HCT116 (cell line): Measurements from ENCODE around the gene RASGRF2. TPM values are rescaled to one million over a fixed set of nuclear protein-coding genes. Genes with fewer than 3 reads are reported as not detected.

Experiments used
- ATAC-seq: fragments of 200-7000 bp; cut with Tn5 transposase; 2 replicates; pipeline ENCODE4 v1.9.1; 2020; ENCODE audit warnings: mild to moderate bottlenecking, moderate library complexity
- BruUV-seq: library from RNA; stranded (reverse); fragments of 400-500 nt; replicated peaks from 2 replicates; lab custom pipeline; 2021; lab: Mats Ljungman, UMichigan
- CTCF ChIA-PET: fragments of 300-600 bp; sonication (Branson Sonifier 250); formaldehyde crosslinking; loops from one replicate; lab custom pipeline; 2021; ENCODE audit warnings: antibody characterized with exemption; lab: Charles Lee
- POLR2A ChIA-PET: fragments of 300-600, 350-600 bp; sonication (Branson Sonifier 250); formaldehyde crosslinking; loops from one replicate; lab custom pipeline; 2021; ENCODE audit warnings: antibody characterized with exemption; lab: Charles Lee
- RAD21 ChIA-PET, 2 experiments: fragments of 300-600 bp; sonication (Branson Sonifier 250); formaldehyde crosslinking; loops; one replicate each; lab custom pipeline; 2023; ENCODE audit warnings: low total read pairs in 2 of 2; ENCODE audit not compliant: uncharacterized antibody in 2 of 2, unreplicated experiment in 2 of 2, low non-redundant PET in 1 of 2; lab: Charles Lee
- DNase-seq: peaks from one replicate; pipeline ENCODE4 v3.0.0-alpha.2; 2010; ENCODE audit warnings: low read depth, low spot score
- H2AFZ ChIP-seq: fragments of 200-600 bp; shearing (Covaris generic), sonication (generic); 2 replicates; pipeline ENCODE4 v1.6.1; 2017; ENCODE audit warnings: low read depth, mixed run types, mixed read lengths, antibody characterized with exemption, low read length; ENCODE audit not compliant: poor library complexity, severe bottlenecking
- H3K27ac ChIP-seq: 2 replicates; pipeline ENCODE4 v1.5.1; 2012; ENCODE audit warnings: low read depth, low read length
- H3K27me3 ChIP-seq: fragments of 200-600 bp; sonication (generic); 2 replicates; pipeline ENCODE4 v1.6.1; 2016; ENCODE audit warnings: mixed run types, low read length, mixed read lengths; ENCODE audit not compliant: insufficient read depth
- H3K36me3 ChIP-seq, 2 experiments: fragments of 200-500 bp in 1 of 2; fragments of 200-600 bp in 1 of 2; sonication (Bioruptor generic) in 1 of 2; sonication (generic) in 1 of 2; 2 replicates each; pipeline versions ENCODE4 v1.5.1 to v1.6.1; 2014 to 2016; ENCODE audit warnings: low read length in 2 of 2, inconsistent platforms in 1 of 2, mixed read lengths in 1 of 2, mixed run types in 1 of 2; ENCODE audit not compliant: insufficient read depth in 2 of 2, control insufficient read depth in 1 of 2
- H3K4me1 ChIP-seq, 2 experiments: fragments of 200-600 bp in 1 of 2; sonication (generic) in 1 of 2; 2 replicates each; pipeline versions ENCODE4 v1.5.1 to v1.6.1; 2012 to 2017; ENCODE audit warnings: low read length in 2 of 2, inconsistent platforms in 1 of 2, mild to moderate bottlenecking in 1 of 2, mixed read lengths in 1 of 2, mixed run types in 1 of 2, moderate library complexity in 1 of 2; ENCODE audit not compliant: insufficient read depth in 2 of 2, control insufficient read depth in 1 of 2
- H3K4me2 ChIP-seq: fragments of 200-600 bp; sonication (generic); 2 replicates; pipeline ENCODE4 v1.6.1; 2017; ENCODE audit warnings: mixed run types, low read length, mixed read lengths
- H3K4me3 ChIP-seq, 2 experiments: fragments of 200-600 bp in 1 of 2; sonication (generic) in 1 of 2; replicated peaks in 1 of 2; 2 replicates each; pipeline ENCODE4 v1.5.1; 2011 to 2016; ENCODE audit warnings: low read length in 2 of 2, control low read depth in 1 of 2, low read depth in 1 of 2, mild to moderate bottlenecking in 1 of 2, mixed read lengths in 1 of 2, mixed run types in 1 of 2
- H3K79me2 ChIP-seq: fragments of 200-600 bp; sonication (generic); 2 replicates; pipeline ENCODE4 v1.6.1; 2017; ENCODE audit warnings: mild to moderate bottlenecking, mixed run types, low read length, moderate library complexity, mixed read lengths; ENCODE audit not compliant: insufficient read depth
- H3K9ac ChIP-seq: fragments of 200-600 bp; sonication (generic); 2 replicates; pipeline ENCODE4 v1.6.1; 2016; ENCODE audit warnings: low read length, mixed read lengths
- H3K9me2 ChIP-seq: fragments of 200-600 bp; sonication (generic), shearing (Covaris generic); 2 replicates; pipeline ENCODE4 v1.6.1; 2017; ENCODE audit warnings: mixed run types, mild to moderate bottlenecking, moderate library complexity; ENCODE audit not compliant: insufficient read depth
- H3K9me3 ChIP-seq, 2 experiments: fragments of 200-500 bp in 1 of 2; fragments of 200-600 bp in 1 of 2; sonication (Bioruptor generic) in 1 of 2; sonication (generic) in 1 of 2; 2 replicates each; pipeline ENCODE4 v1.6.1; 2014 to 2017; ENCODE audit warnings: low read length in 2 of 2, mixed read lengths in 2 of 2, inconsistent platforms in 1 of 2, low read depth in 1 of 2, mild to moderate bottlenecking in 1 of 2, mixed run types in 1 of 2, moderate library complexity in 1 of 2; ENCODE audit not compliant: control insufficient read depth in 1 of 2, insufficient read depth in 1 of 2
- H4K20me1 ChIP-seq: fragments of 200-600 bp; sonication (generic), shearing (Covaris generic); 2 replicates; pipeline ENCODE4 v1.6.1; 2017; ENCODE audit warnings: mixed run types, mild to moderate bottlenecking, moderate library complexity; ENCODE audit not compliant: insufficient read depth
- EGR1 ChIP-seq: IDR thresholded peaks from 2 replicates; pipeline ENCODE4 v1.6.1; 2012; ENCODE audit warnings: low read depth
- EZH2 ChIP-seq: fragments of 200-600 bp; sonication (generic); IDR thresholded peaks from 2 replicates; pipeline ENCODE4 v1.6.1; 2017; ENCODE audit warnings: antibody characterized with exemption, mixed run types
- FOSL1 ChIP-seq: IDR thresholded peaks from 2 replicates; pipeline ENCODE4 v1.6.1; 2012; ENCODE audit warnings: low read depth
- POLR2AphosphoS5 ChIP-seq: IDR thresholded peaks from 2 replicates; pipeline ENCODE4 v1.6.1; 2011; ENCODE audit warnings: mild to moderate bottlenecking, low read depth, low read length, moderate library complexity
- RAD21 ChIP-seq: IDR thresholded peaks from 2 replicates; pipeline ENCODE4 v1.6.1; 2012; ENCODE audit warnings: low read depth, mild to moderate bottlenecking
- SIN3A ChIP-seq: IDR thresholded peaks from 2 replicates; pipeline ENCODE4 v1.6.1; 2012; ENCODE audit warnings: low read depth
- SRF ChIP-seq: IDR thresholded peaks from 2 replicates; pipeline ENCODE4 v1.6.1; 2012; ENCODE audit warnings: low read depth
- ZFX ChIP-seq: fragments of 450-650 bp; IDR thresholded peaks from 2 replicates; pipeline ENCODE4 v1.6.1; 2017
- intact Hi-C: fragments of 100-400 bp; cut with micrococcal nuclease; formaldehyde crosslinking; loops from 2 replicates; pipeline ENCODE4 v1.10.0; 2022
- total RNA-seq: library from RNA; stranded (reverse); gene quantifications from one replicate; pipeline ENCODE4 v1.2.1, GENCODE V29; 2021; ENCODE audit not compliant: unreplicated experiment
- TF ChIP-seq, protein P1 (sequence below): IDR thresholded peaks from 2 replicates; pipeline ENCODE4 v1.6.1; 2012; ENCODE audit warnings: low read depth
- TF ChIP-seq, protein P2 (sequence below): IDR thresholded peaks from 2 replicates; pipeline ENCODE4 v1.6.1; 2012
- TF ChIP-seq, protein P3 (sequence below): IDR thresholded peaks from 2 replicates; pipeline ENCODE4 v1.6.1; 2011; ENCODE audit warnings: mild to moderate bottlenecking, low read length, moderate library complexity; ENCODE audit not compliant: insufficient replicate concordance; ENCODE audit errors: extremely low read depth
- TF ChIP-seq, protein P4 (sequence below), 3 experiments: fragments of 200-600 bp in 1 of 3; sonication (generic) in 1 of 3; IDR thresholded peaks in 2 of 3; conservative IDR thresholded peaks in 1 of 3; 2 replicates each; pipeline ENCODE4 v1.5.1; 2012 to 2017; ENCODE audit warnings: low read depth in 2 of 3, low read length in 2 of 3, antibody characterized with exemption in 1 of 3, borderline replicate concordance in 1 of 3, control low read depth in 1 of 3, mild to moderate bottlenecking in 1 of 3, mixed read lengths in 1 of 3, mixed run types in 1 of 3, moderate library complexity in 1 of 3; ENCODE audit not compliant: insufficient read depth in 1 of 3

RASGRF2 gene
- total RNA-seq, 1 experiment from 2014 or later = 0.05 TPM

DNA sequence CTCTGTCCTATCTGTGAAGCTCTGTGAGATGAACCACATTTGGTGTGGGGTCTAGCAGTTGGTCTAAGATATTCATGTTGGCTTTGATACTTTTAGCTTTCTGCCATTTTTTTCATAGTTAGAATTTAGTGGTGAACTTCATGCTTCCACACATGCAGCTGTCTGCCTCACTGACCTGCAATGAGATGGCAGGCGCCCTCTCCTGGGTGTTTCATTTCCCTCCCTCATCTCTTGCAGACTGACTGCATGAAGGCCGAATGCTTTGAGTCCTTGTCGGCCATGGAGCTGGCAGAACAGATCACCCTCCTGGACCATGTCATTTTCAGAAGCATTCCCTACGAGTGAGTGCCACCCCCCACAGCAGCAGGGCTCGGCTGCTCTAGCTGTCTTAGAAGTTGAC, 246.8 kb downstream of the RASGRF2 start:
- Histone ChIP-seq H3K9me2 (no peaks in the 10 kb centered on the region), H3K9me3 (no peaks in the 10 kb centered on the region), H2AFZ (no peak overlapping the region), H3K4me1 (peaks cover 0 to 17% of the 10 kb centered on the region in 2 experiments; a peak in 1 of 4 replicates), H3K79me2 (no peaks in the 10 kb centered on the region), H3K9ac (no peak overlapping the region), H3K27ac (no peak overlapping the region), H4K20me1 (no peaks in the 10 kb centered on the region), H3K4me3 (no peak overlapping the region), H3K36me3 (no peaks in the 10 kb centered on the region), H3K27me3 (no peaks in the 10 kb centered on the region), H3K4me2 (no peak overlapping the region)
- ChIA-PET RAD21 (no interaction called here), CTCF (interaction anchor here (1.3 kb wide), 2 partner anchors 93 to 518 kb away, joined by 3 read pairs; no protein-coding TSS in a partner anchor), POLR2A (no interaction called here)
- no peak for DNase-seq
- intact Hi-C loops = no loop called here
- TF ChIP-seq, protein P1, sequence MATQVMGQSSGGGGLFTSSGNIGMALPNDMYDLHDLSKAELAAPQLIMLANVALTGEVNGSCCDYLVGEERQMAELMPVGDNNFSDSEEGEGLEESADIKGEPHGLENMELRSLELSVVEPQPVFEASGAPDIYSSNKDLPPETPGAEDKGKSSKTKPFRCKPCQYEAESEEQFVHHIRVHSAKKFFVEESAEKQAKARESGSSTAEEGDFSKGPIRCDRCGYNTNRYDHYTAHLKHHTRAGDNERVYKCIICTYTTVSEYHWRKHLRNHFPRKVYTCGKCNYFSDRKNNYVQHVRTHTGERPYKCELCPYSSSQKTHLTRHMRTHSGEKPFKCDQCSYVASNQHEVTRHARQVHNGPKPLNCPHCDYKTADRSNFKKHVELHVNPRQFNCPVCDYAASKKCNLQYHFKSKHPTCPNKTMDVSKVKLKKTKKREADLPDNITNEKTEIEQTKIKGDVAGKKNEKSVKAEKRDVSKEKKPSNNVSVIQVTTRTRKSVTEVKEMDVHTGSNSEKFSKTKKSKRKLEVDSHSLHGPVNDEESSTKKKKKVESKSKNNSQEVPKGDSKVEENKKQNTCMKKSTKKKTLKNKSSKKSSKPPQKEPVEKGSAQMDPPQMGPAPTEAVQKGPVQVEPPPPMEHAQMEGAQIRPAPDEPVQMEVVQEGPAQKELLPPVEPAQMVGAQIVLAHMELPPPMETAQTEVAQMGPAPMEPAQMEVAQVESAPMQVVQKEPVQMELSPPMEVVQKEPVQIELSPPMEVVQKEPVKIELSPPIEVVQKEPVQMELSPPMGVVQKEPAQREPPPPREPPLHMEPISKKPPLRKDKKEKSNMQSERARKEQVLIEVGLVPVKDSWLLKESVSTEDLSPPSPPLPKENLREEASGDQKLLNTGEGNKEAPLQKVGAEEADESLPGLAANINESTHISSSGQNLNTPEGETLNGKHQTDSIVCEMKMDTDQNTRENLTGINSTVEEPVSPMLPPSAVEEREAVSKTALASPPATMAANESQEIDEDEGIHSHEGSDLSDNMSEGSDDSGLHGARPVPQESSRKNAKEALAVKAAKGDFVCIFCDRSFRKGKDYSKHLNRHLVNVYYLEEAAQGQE = no peak
- no peak for TF ChIP-seq POLR2AphosphoS5
- TF ChIP-seq EZH2 = no peak
- no peak for TF ChIP-seq EGR1
- 0 out of 2 replicates have a peak, but pooled peaks have one; percentile 17 for TF ChIP-seq SRF
- TF ChIP-seq, protein P2, sequence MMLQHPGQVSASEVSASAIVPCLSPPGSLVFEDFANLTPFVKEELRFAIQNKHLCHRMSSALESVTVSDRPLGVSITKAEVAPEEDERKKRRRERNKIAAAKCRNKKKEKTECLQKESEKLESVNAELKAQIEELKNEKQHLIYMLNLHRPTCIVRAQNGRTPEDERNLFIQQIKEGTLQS = no peak
- TF ChIP-seq FOSL1 = no peak
- no peak for TF ChIP-seq SIN3A
- TF ChIP-seq, protein P3, sequence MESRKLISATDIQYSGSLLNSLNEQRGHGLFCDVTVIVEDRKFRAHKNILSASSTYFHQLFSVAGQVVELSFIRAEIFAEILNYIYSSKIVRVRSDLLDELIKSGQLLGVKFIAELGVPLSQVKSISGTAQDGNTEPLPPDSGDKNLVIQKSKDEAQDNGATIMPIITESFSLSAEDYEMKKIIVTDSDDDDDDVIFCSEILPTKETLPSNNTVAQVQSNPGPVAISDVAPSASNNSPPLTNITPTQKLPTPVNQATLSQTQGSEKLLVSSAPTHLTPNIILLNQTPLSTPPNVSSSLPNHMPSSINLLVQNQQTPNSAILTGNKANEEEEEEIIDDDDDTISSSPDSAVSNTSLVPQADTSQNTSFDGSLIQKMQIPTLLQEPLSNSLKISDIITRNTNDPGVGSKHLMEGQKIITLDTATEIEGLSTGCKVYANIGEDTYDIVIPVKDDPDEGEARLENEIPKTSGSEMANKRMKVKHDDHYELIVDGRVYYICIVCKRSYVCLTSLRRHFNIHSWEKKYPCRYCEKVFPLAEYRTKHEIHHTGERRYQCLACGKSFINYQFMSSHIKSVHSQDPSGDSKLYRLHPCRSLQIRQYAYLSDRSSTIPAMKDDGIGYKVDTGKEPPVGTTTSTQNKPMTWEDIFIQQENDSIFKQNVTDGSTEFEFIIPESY = no peak
- TF ChIP-seq, protein P4, sequence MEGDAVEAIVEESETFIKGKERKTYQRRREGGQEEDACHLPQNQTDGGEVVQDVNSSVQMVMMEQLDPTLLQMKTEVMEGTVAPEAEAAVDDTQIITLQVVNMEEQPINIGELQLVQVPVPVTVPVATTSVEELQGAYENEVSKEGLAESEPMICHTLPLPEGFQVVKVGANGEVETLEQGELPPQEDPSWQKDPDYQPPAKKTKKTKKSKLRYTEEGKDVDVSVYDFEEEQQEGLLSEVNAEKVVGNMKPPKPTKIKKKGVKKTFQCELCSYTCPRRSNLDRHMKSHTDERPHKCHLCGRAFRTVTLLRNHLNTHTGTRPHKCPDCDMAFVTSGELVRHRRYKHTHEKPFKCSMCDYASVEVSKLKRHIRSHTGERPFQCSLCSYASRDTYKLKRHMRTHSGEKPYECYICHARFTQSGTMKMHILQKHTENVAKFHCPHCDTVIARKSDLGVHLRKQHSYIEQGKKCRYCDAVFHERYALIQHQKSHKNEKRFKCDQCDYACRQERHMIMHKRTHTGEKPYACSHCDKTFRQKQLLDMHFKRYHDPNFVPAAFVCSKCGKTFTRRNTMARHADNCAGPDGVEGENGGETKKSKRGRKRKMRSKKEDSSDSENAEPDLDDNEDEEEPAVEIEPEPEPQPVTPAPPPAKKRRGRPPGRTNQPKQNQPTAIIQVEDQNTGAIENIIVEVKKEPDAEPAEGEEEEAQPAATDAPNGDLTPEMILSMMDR (IDR thresholded peaks at IDR 0.05 in 2 of 3, conservative IDR thresholded peaks at IDR 0.05 in 1 of 3; ENCODE audit: borderline replicate concordance in 1 of 3, insufficient read depth in 1 of 3, low read depth in 2 of 3, low read length in 2 of 3) = peak; percentile 11 to 40 (median 35); a peak in 4 of 6 replicates
- TF ChIP-seq RAD21 = peak; percentile 32
- TF ChIP-seq ZFX = no peak
- ATAC-seq = peak; percentile 76; the same call in 1 of the 2 replicates
- no TSS peak for BruUV-seq
